Activated naive CD4-positive, alpha-beta T cell treated with anti-CD3 and anti-CD28 coated beads, Interleukin-2, amount 50 U/mL, for 24 hours (primary cell): Measurements from ENCODE around the gene DAG1.
"Not testable (repeated sequence)": the region's sequence is repeated elsewhere in the genome, so short reads cannot be mapped to it uniquely, and the experiment has no call there.

Source experiments
- H3K27ac Mint-ChIP-seq: one replicate; pipeline ENCODE4 v1.8.0; 2021; ENCODE audit warnings: mild to moderate bottlenecking, mixed read lengths
- H3K27me3 Mint-ChIP-seq: one replicate; pipeline ENCODE4 v1.8.0; 2021; ENCODE audit warnings: mixed read lengths
- H3K36me3 Mint-ChIP-seq: one replicate; pipeline ENCODE4 v1.8.0; 2021; ENCODE audit warnings: mixed read lengths
- H3K4me1 Mint-ChIP-seq: one replicate; pipeline ENCODE4 v1.8.0; 2021; ENCODE audit warnings: mixed read lengths
- H3K4me3 Mint-ChIP-seq: one replicate; pipeline ENCODE4 v1.8.0; 2021; ENCODE audit warnings: mild to moderate bottlenecking, mixed read lengths
- H3K9me3 Mint-ChIP-seq: one replicate; pipeline ENCODE4 v1.8.0; 2021; ENCODE audit warnings: mixed read lengths

DAG1 gene

GRCh38 chr3:49461443-49462171 is 8.5 kb upstream of the DAG1 start:
- H3K9me3 Mint-ChIP-seq = no peaks in the 10 kb centered on the region
- H3K4me3 Mint-ChIP-seq = no peak overlapping the region
- H3K4me1 Mint-ChIP-seq = no peaks in the 10 kb centered on the region
- no peaks in the 10 kb centered on the region for H3K27me3 Mint-ChIP-seq
- no peak overlapping the region for H3K27ac Mint-ChIP-seq
- no peaks in the 10 kb centered on the region for H3K36me3 Mint-ChIP-seq

- Mint-ChIP-seq H3K9me3 (no peaks in the 10 kb centered on the region), H3K27me3 (no peaks in the 10 kb centered on the region)
Observed at GRCh38 chr3:49462222-49462621, 7.8 kb upstream of the DAG1 start.

GRCh38 chr3:49465270-49466034 is 4.6 kb upstream of the DAG1 start:
- no peak overlapping the region for H3K27ac Mint-ChIP-seq

More at GRCh38 chr3:49462222-49462621, 7.8 kb upstream of the DAG1 start:
- Mint-ChIP-seq H3K4me3 (no peak overlapping the region), H3K4me1 (no peaks in the 10 kb centered on the region), H3K36me3 (no peaks in the 10 kb centered on the region), H3K27ac (no peak overlapping the region)

GRCh38 chr3:49466085-49466484 is 4.0 kb upstream of the DAG1 start:
- no peaks in the 10 kb centered on the region for H3K36me3 Mint-ChIP-seq
- H3K9me3 Mint-ChIP-seq = no peaks in the 10 kb centered on the region
- peaks cover 8% of the 10 kb centered on the region for H3K4me1 Mint-ChIP-seq
- no peak overlapping the region for H3K27ac Mint-ChIP-seq
- H3K4me3 Mint-ChIP-seq = no peak overlapping the region
- no peaks in the 10 kb centered on the region for H3K27me3 Mint-ChIP-seq

More at GRCh38 chr3:49465270-49466034, 4.6 kb upstream of the DAG1 start:
- peaks cover 5% of the 10 kb centered on the region for H3K4me1 Mint-ChIP-seq
- H3K4me3 Mint-ChIP-seq = no peak overlapping the region
- H3K36me3 Mint-ChIP-seq = no peaks in the 10 kb centered on the region
- no peaks in the 10 kb centered on the region for H3K9me3 Mint-ChIP-seq
- no peaks in the 10 kb centered on the region for H3K27me3 Mint-ChIP-seq

- H3K4me3 Mint-ChIP-seq = peak overlapping the region; percentile 90
- peak overlapping the region; percentile 79 for H3K27ac Mint-ChIP-seq
- H3K4me1 Mint-ChIP-seq = peaks cover 21% of the 10 kb centered on the region
- H3K36me3 Mint-ChIP-seq = no peaks in the 10 kb centered on the region
- no peaks in the 10 kb centered on the region for H3K9me3 Mint-ChIP-seq
- H3K27me3 Mint-ChIP-seq = no peaks in the 10 kb centered on the region
Observed at GRCh38 chr3:49469037-49469935, 781 bp upstream of the DAG1 start.

- H3K9me3 Mint-ChIP-seq = no peaks in the 10 kb centered on the region
- no peaks in the 10 kb centered on the region for H3K36me3 Mint-ChIP-seq
- H3K27me3 Mint-ChIP-seq = no peaks in the 10 kb centered on the region
- peaks cover 23% of the 10 kb centered on the region for H3K4me1 Mint-ChIP-seq
- H3K27ac Mint-ChIP-seq = peak overlapping the region; percentile 94
- peak overlapping the region; percentile 95 for H3K4me3 Mint-ChIP-seq
Observed at GRCh38 chr3:49470714-49471420, 800 bp downstream of the DAG1 start.

GRCh38 chr3:49471856-49472495 is 1.9 kb downstream of the DAG1 start:
- Mint-ChIP-seq H3K27me3 (no peaks in the 10 kb centered on the region), H3K27ac (peak overlapping the region; percentile 67), H3K4me3 (peak overlapping the region; percentile 95), H3K36me3 (no peaks in the 10 kb centered on the region), H3K9me3 (no peaks in the 10 kb centered on the region), H3K4me1 (peaks cover 32% of the 10 kb centered on the region)

GRCh38 chr3:49476563-49476962 is 6.5 kb downstream of the DAG1 start:
- Mint-ChIP-seq H3K36me3 (no peaks in the 10 kb centered on the region), H3K4me3 (no peak overlapping the region), H3K9me3 (no peaks in the 10 kb centered on the region), H3K27me3 (no peaks in the 10 kb centered on the region), H3K4me1 (peaks cover 21% of the 10 kb centered on the region), H3K27ac (no peak overlapping the region)

GRCh38 chr3:49482766-49483165 is 12.7 kb downstream of the DAG1 start:
- no peaks in the 10 kb centered on the region for H3K9me3 Mint-ChIP-seq
- no peak overlapping the region for H3K4me3 Mint-ChIP-seq
- H3K27me3 Mint-ChIP-seq = no peaks in the 10 kb centered on the region
- peaks cover 11% of the 10 kb centered on the region for H3K4me1 Mint-ChIP-seq
- no peaks in the 10 kb centered on the region for H3K36me3 Mint-ChIP-seq
- no peak overlapping the region for H3K27ac Mint-ChIP-seq

GRCh38 chr3:49484471-49484870 is 14.4 kb downstream of the DAG1 start:
- no peaks in the 10 kb centered on the region for H3K9me3 Mint-ChIP-seq
- peaks cover 3% of the 10 kb centered on the region for H3K36me3 Mint-ChIP-seq
- no peak overlapping the region for H3K27ac Mint-ChIP-seq
- no peaks in the 10 kb centered on the region for H3K27me3 Mint-ChIP-seq
- H3K4me1 Mint-ChIP-seq = peaks cover 11% of the 10 kb centered on the region
- H3K4me3 Mint-ChIP-seq = no peak overlapping the region

- no peaks in the 10 kb centered on the region for H3K9me3 Mint-ChIP-seq
- H3K27me3 Mint-ChIP-seq = no peaks in the 10 kb centered on the region
- H3K4me1 Mint-ChIP-seq = peaks cover 8% of the 10 kb centered on the region
- peaks cover 5% of the 10 kb centered on the region for H3K36me3 Mint-ChIP-seq
- no peak overlapping the region for H3K4me3 Mint-ChIP-seq
- H3K27ac Mint-ChIP-seq = no peak overlapping the region
Observed at GRCh38 chr3:49489247-49489646, 19.2 kb downstream of the DAG1 start.

- Mint-ChIP-seq H3K4me3 (no peak overlapping the region), H3K27me3 (no peaks in the 10 kb centered on the region), H3K27ac (no peak overlapping the region)
Observed at GRCh38 chr3:49492969-49493368, 22.9 kb downstream of the DAG1 start.

GRCh38 chr3:49493901-49494300 is 23.8 kb downstream of the DAG1 start:
- Mint-ChIP-seq H3K4me1 (peaks cover 10% of the 10 kb centered on the region), H3K9me3 (no peaks in the 10 kb centered on the region), H3K36me3 (peaks cover 2% of the 10 kb centered on the region), H3K4me3 (no peak overlapping the region), H3K27me3 (no peaks in the 10 kb centered on the region), H3K27ac (no peak overlapping the region)

More at GRCh38 chr3:49492969-49493368, 22.9 kb downstream of the DAG1 start:
- peaks cover 8% of the 10 kb centered on the region for H3K4me1 Mint-ChIP-seq
- no peaks in the 10 kb centered on the region for H3K9me3 Mint-ChIP-seq
- peaks cover 5% of the 10 kb centered on the region for H3K36me3 Mint-ChIP-seq

- Mint-ChIP-seq H3K4me3 (no peak overlapping the region), H3K27ac (no peak overlapping the region), H3K36me3 (peaks cover 2% of the 10 kb centered on the region), H3K9me3 (no peaks in the 10 kb centered on the region), H3K4me1 (peaks cover 10% of the 10 kb centered on the region), H3K27me3 (no peaks in the 10 kb centered on the region)
Observed at GRCh38 chr3:49495023-49495422, 25.0 kb downstream of the DAG1 start.

GRCh38 chr3:49496845-49497244 is 26.8 kb downstream of the DAG1 start:
- not testable (repeated sequence) for H3K27me3 Mint-ChIP-seq, H3K9me3 Mint-ChIP-seq, H3K36me3 Mint-ChIP-seq, H3K27ac Mint-ChIP-seq, H3K4me3 Mint-ChIP-seq
- peaks cover 19% of the 10 kb centered on the region for H3K4me1 Mint-ChIP-seq
